GM12874 (cell line): Measurements from ENCODE around the gene TWF2.

Experiments used
- CTCF ChIP-seq: IDR thresholded peaks from 2 replicates; pipeline ENCODE4 v1.5.1; 2011; ENCODE audit warnings: low read depth, mild to moderate bottlenecking, control low read depth, low read length, moderate library complexity; ENCODE audit not compliant: insufficient read depth

TWF2 gene

GRCh38 chr3:52228751-52229291 is 10.1 kb downstream of the TWF2 start:
- TF ChIP-seq CTCF: no peak

GRCh38 chr3:52228266-52228665 is 10.7 kb downstream of the TWF2 start:
- TF ChIP-seq CTCF: no peak

- TF ChIP-seq CTCF: no peak
Measured at GRCh38 chr3:52227766-52228165, 11.2 kb downstream of the TWF2 start.

- TF ChIP-seq CTCF: no peak
Measured at GRCh38 chr3:52227117-52227516, 11.8 kb downstream of the TWF2 start.

- no peak for TF ChIP-seq CTCF
Measured at GRCh38 chr3:52226229-52226817, 12.6 kb downstream of the TWF2 start.

- no peak for TF ChIP-seq CTCF
Measured at GRCh38 chr3:52225452-52226228, 13.3 kb downstream of the TWF2 start, which contains the start of gene TLR9. TLR9 (minus strand) TSS chr3:52225645; CDS start chr3:52225529, 116 bp downstream.
